ENCODE data around the gene CCDC188. TPM values are rescaled to one million over a fixed set of nuclear protein-coding genes. Genes with fewer than 3 reads are reported as not detected.

The CCDC188 gene
- total RNA-seq, 5 donors from 2014 or later (not counting 1 experiment from before 2014, with no cell fraction given): 0.18 to 0.66 (median 0.58) TPM; not detected in 2

GRCh38 chr22:20113551-20114310 lies 37.1 kb downstream of the CCDC188 start:
- H3K9me3 Mint-ChIP-seq: no peaks in the 10 kb centered on the region
- no peak overlapping the region for H3K27ac ChIP-seq (ENCODE audit: low read length)
- H3K36me3 ChIP-seq (ENCODE audit: control insufficient read depth in 2 of 2, extremely low read depth in 1 of 2, insufficient read depth in 1 of 2, low read length in 1 of 2): peaks cover 13 to 64% of the 10 kb centered on the region in 2 donors
- no peak for ATAC-seq (replicated peaks in 1 of 4)
- H3K27me3 Mint-ChIP-seq: no peaks in the 10 kb centered on the region
- H3K36me3 Mint-ChIP-seq: peaks cover 9% of the 10 kb centered on the region
- POLR2A ChIA-PET: interaction anchor here in 1 of 2 donors (0.6 kb wide), 2 partner anchors 33 to 155 kb away, joined by 4 read pairs; no protein-coding TSS in a partner anchor
- peak overlapping the region in 1 of 3 donors; percentile 21 for H3K4me3 Mint-ChIP-seq
- H3K4me1 Mint-ChIP-seq: peaks cover 16 to 40% (median 31%) of the 10 kb centered on the region in 3 donors
- H3K27ac Mint-ChIP-seq: peak overlapping the region in 1 of 2 donors; percentile 44
- H3K9me3 ChIP-seq: no peaks in the 10 kb centered on the region
- CTCF ChIA-PET: interaction anchor here in 1 of 2 donors (0.6 kb wide), 1 partner anchor 161 kb away, joined by 4 read pairs; no protein-coding TSS in a partner anchor
- DNase-seq: no peak
- WGBS (ENCODE audit: insufficient coverage): 95% methylated on average over 16 of the region's 19 CpGs
- no peaks in the 10 kb centered on the region for H3K27me3 ChIP-seq (replicated peaks in 1 of 2; ENCODE audit: control insufficient read depth in 2 of 2, extremely low read depth in 1 of 2, insufficient read depth in 2 of 2, low read length in 1 of 2)
- no peak overlapping the region for H3K4me3 ChIP-seq (ENCODE audit: control insufficient read depth in 1 of 2, extremely low read depth in 1 of 2, low read length in 1 of 2)
- peaks cover 17 to 75% of the 10 kb centered on the region in 2 experiments for H3K4me1 ChIP-seq (ENCODE audit: control insufficient read depth in 1 of 2, extremely low read depth in 1 of 2, insufficient read depth in 2 of 2, low read length in 2 of 2)

GRCh38 chr22:20112623-20113511 lies 38.0 kb downstream of the CCDC188 start:
- H3K27ac Mint-ChIP-seq: no peak overlapping the region
- no peaks in the 10 kb centered on the region for H3K9me3 Mint-ChIP-seq

GRCh38 chr22:20111689-20112622 lies 38.9 kb downstream of the CCDC188 start:
- Mint-ChIP-seq H3K27ac (peak overlapping the region; percentile 66 to 73), H3K4me3 (no peak overlapping the region), H3K27me3 (no peaks in the 10 kb centered on the region), H3K9me3 (no peaks in the 10 kb centered on the region), H3K4me1 (peaks cover 12 to 28% (median 24%) of the 10 kb centered on the region in 3 donors), H3K36me3 (peaks cover 20% of the 10 kb centered on the region)
- Histone ChIP-seq H3K27me3 (replicated peaks in 1 of 2; ENCODE audit: control insufficient read depth in 2 of 2, extremely low read depth in 1 of 2, insufficient read depth in 2 of 2, low read length in 1 of 2) (no peaks in the 10 kb centered on the region), H3K4me1 (ENCODE audit: control insufficient read depth in 1 of 2, extremely low read depth in 1 of 2, insufficient read depth in 2 of 2, low read length in 2 of 2) (peaks cover 9 to 66% of the 10 kb centered on the region in 2 experiments), H3K9me3 (no peaks in the 10 kb centered on the region), H3K36me3 (ENCODE audit: control insufficient read depth in 2 of 2, extremely low read depth in 1 of 2, insufficient read depth in 1 of 2, low read length in 1 of 2) (peaks cover 26 to 82% of the 10 kb centered on the region in 2 donors), H3K4me3 (ENCODE audit: control insufficient read depth in 1 of 2, extremely low read depth in 1 of 2, low read length in 1 of 2) (no peak overlapping the region), H3K27ac (ENCODE audit: low read length) (peak overlapping the region; percentile 38)
- ATAC-seq (replicated peaks in 1 of 4) (no peak), DNase-seq (no peak)
- ChIA-PET POLR2A (interaction anchor here in 1 of 2 donors (0.6 kb wide), 1 partner anchor 1014 kb away, joined by 3 read pairs; no protein-coding TSS in a partner anchor), CTCF (interaction anchor here in 1 of 2 donors (0.9 kb wide), 1 partner anchor 10 kb away, joined by 4 read pairs; no protein-coding TSS in a partner anchor)
- 70% methylated on average over 4 of the region's 7 CpGs for WGBS (ENCODE audit: insufficient coverage)

More at GRCh38 chr22:20112623-20113511, 38.0 kb downstream of the CCDC188 start:
- no peak for ATAC-seq (replicated peaks in 1 of 4)
- Histone ChIP-seq H3K27ac (ENCODE audit: low read length) (no peak overlapping the region), H3K4me3 (ENCODE audit: control insufficient read depth in 1 of 2, extremely low read depth in 1 of 2, low read length in 1 of 2) (no peak overlapping the region), H3K4me1 (ENCODE audit: control insufficient read depth in 1 of 2, extremely low read depth in 1 of 2, insufficient read depth in 2 of 2, low read length in 2 of 2) (peaks cover 9 to 67% of the 10 kb centered on the region in 2 experiments), H3K36me3 (ENCODE audit: control insufficient read depth in 2 of 2, extremely low read depth in 1 of 2, insufficient read depth in 1 of 2, low read length in 1 of 2) (peaks cover 21 to 73% of the 10 kb centered on the region in 2 donors), H3K9me3 (no peaks in the 10 kb centered on the region), H3K27me3 (replicated peaks in 1 of 2; ENCODE audit: control insufficient read depth in 2 of 2, extremely low read depth in 1 of 2, insufficient read depth in 2 of 2, low read length in 1 of 2) (no peaks in the 10 kb centered on the region)
- Mint-ChIP-seq H3K36me3 (peaks cover 13% of the 10 kb centered on the region), H3K27me3 (no peaks in the 10 kb centered on the region), H3K4me3 (no peak overlapping the region), H3K4me1 (peaks cover 12 to 32% (median 24%) of the 10 kb centered on the region in 3 donors)
- CTCF ChIA-PET: interaction anchor here in 1 of 2 donors (0.6 kb wide), 1 partner anchor 160 kb away, joined by 4 read pairs; no protein-coding TSS in a partner anchor
- 95% methylated on average over 14 of the region's 26 CpGs for WGBS (ENCODE audit: insufficient coverage)
- POLR2A ChIA-PET: interaction anchor here in 1 of 2 donors (0.6 kb wide), 3 partner anchors 32 to 1015 kb away, joined by 3 to 4 read pairs (median 4); no protein-coding TSS in a partner anchor
- DNase-seq: no peak

- H3K27me3 ChIP-seq (replicated peaks in 1 of 2; ENCODE audit: control insufficient read depth in 2 of 2, extremely low read depth in 1 of 2, insufficient read depth in 2 of 2, low read length in 1 of 2): no peaks in the 10 kb centered on the region
- Mint-ChIP-seq H3K27me3 (no peaks in the 10 kb centered on the region), H3K4me1 (peaks cover 6 to 24% (median 22%) of the 10 kb centered on the region in 3 donors), H3K36me3 (peaks cover 20% of the 10 kb centered on the region), H3K9me3 (no peaks in the 10 kb centered on the region), H3K4me3 (no peak overlapping the region), H3K27ac (peak overlapping the region; percentile 66 to 82)
- POLR2A ChIA-PET: no interaction called here
- peak overlapping the region; percentile 38 for H3K27ac ChIP-seq (ENCODE audit: low read length)
- WGBS (ENCODE audit: insufficient coverage): 19% methylated on average over 10 of the region's 14 CpGs
- H3K4me3 ChIP-seq (ENCODE audit: control insufficient read depth in 1 of 2, extremely low read depth in 1 of 2, low read length in 1 of 2): no peak overlapping the region
- CTCF ChIA-PET: interaction anchor here in 1 of 2 donors (0.9 to 1.1 kb wide), 2 partner anchors 9 to 10 kb away, joined by 4 read pairs; no protein-coding TSS in a partner anchor
- no peaks in the 10 kb centered on the region for H3K9me3 ChIP-seq
- peaks cover 29 to 90% of the 10 kb centered on the region in 2 donors for H3K36me3 ChIP-seq (ENCODE audit: control insufficient read depth in 2 of 2, extremely low read depth in 1 of 2, insufficient read depth in 1 of 2, low read length in 1 of 2)
- ATAC-seq (replicated peaks in 1 of 4) (peak; percentile 36 to 69 (median 47)), DNase-seq (peak in 3 of 35 experiments; percentile 28 to 62 (median 34))
- H3K4me1 ChIP-seq (ENCODE audit: control insufficient read depth in 1 of 2, extremely low read depth in 1 of 2, insufficient read depth in 2 of 2, low read length in 2 of 2): peaks cover 8 to 58% of the 10 kb centered on the region in 2 experiments
Measured at GRCh38 chr22:20111045-20111688, 39.7 kb downstream of the CCDC188 start.

GRCh38 chr22:20110359-20110985 lies 40.4 kb downstream of the CCDC188 start:
- ATAC-seq (replicated peaks in 1 of 4) (no peak), DNase-seq (no peak)
- Mint-ChIP-seq H3K9me3 (no peaks in the 10 kb centered on the region), H3K27ac (peak overlapping the region; percentile 48 to 66), H3K27me3 (no peaks in the 10 kb centered on the region), H3K4me3 (no peak overlapping the region), H3K36me3 (peaks cover 20% of the 10 kb centered on the region), H3K4me1 (peaks cover 5 to 21% (median 19%) of the 10 kb centered on the region in 3 donors)
- H3K36me3 ChIP-seq (ENCODE audit: control insufficient read depth in 2 of 2, extremely low read depth in 1 of 2, insufficient read depth in 1 of 2, low read length in 1 of 2): peaks cover 29 to 92% of the 10 kb centered on the region in 2 donors
- 94% methylated on average over 6 of the region's 9 CpGs for WGBS (ENCODE audit: insufficient coverage)
- CTCF ChIA-PET: interaction anchor here in 1 of 2 donors (1.1 kb wide), 1 partner anchor 10 kb away, joined by 4 read pairs; no protein-coding TSS in a partner anchor
- no peaks in the 10 kb centered on the region for H3K9me3 ChIP-seq
- peak overlapping the region; percentile 38 for H3K27ac ChIP-seq (ENCODE audit: low read length)
- H3K27me3 ChIP-seq (replicated peaks in 1 of 2; ENCODE audit: control insufficient read depth in 2 of 2, extremely low read depth in 1 of 2, insufficient read depth in 2 of 2, low read length in 1 of 2): no peaks in the 10 kb centered on the region
- POLR2A ChIA-PET: no interaction called here
- peaks cover 1 to 51% of the 10 kb centered on the region in 2 experiments for H3K4me1 ChIP-seq (ENCODE audit: control insufficient read depth in 1 of 2, extremely low read depth in 1 of 2, insufficient read depth in 2 of 2, low read length in 2 of 2)
- no peak overlapping the region for H3K4me3 ChIP-seq (ENCODE audit: control insufficient read depth in 1 of 2, extremely low read depth in 1 of 2, low read length in 1 of 2)

All from T-cell (primary cell).